Trophoblast cell (in vitro differentiated cells and primary cell): ENCODE measurements around the gene RNF168.
A peak's percentile ranks its signal among the peaks of the same experiment; 100 is the strongest.

Source experiments
- DNase-seq, 2 donors: peaks; one replicate each; pipeline ENCODE4 v3.0.0-alpha.2; 2016
- H2AFZ ChIP-seq: 2 replicates; pipeline ENCODE4 v1.6.1; 2013; ENCODE audit warnings: low read length, moderate library complexity, mild to moderate bottlenecking; ENCODE audit not compliant: insufficient read depth, poor library complexity
- H2AK5ac ChIP-seq: 2 replicates; pipeline ENCODE4 v1.6.1; 2013; ENCODE audit warnings: mild to moderate bottlenecking, low read length
- H2BK120ac ChIP-seq: 2 replicates; pipeline ENCODE4 v1.6.1; 2013; ENCODE audit warnings: low read length, mild to moderate bottlenecking, moderate library complexity; ENCODE audit not compliant: insufficient read depth, poor library complexity
- H2BK12ac ChIP-seq: 2 replicates; pipeline ENCODE4 v1.6.1; 2013; ENCODE audit warnings: mild to moderate bottlenecking, low read length, moderate library complexity
- H2BK5ac ChIP-seq: 2 replicates; pipeline ENCODE4 v1.6.1; 2013; ENCODE audit warnings: low read length, low read depth, moderate library complexity, mild to moderate bottlenecking; ENCODE audit not compliant: poor library complexity
- H3K14ac ChIP-seq: 2 replicates; pipeline ENCODE4 v1.6.1; 2013; ENCODE audit warnings: mild to moderate bottlenecking, low read length
- H3K18ac ChIP-seq: 2 replicates; pipeline ENCODE4 v1.6.1; 2013; ENCODE audit warnings: mild to moderate bottlenecking, low read length
- H3K23ac ChIP-seq: 2 replicates; pipeline ENCODE4 v1.6.1; 2013; ENCODE audit warnings: low read length
- H3K27ac ChIP-seq: 2 replicates; pipeline ENCODE4 v1.5.1; 2013; ENCODE audit warnings: low read depth, mild to moderate bottlenecking, inconsistent platforms, low read length, moderate library complexity
- H3K27me3 ChIP-seq: 2 replicates; pipeline ENCODE4 v1.6.1; 2013; ENCODE audit warnings: inconsistent platforms, mild to moderate bottlenecking, low read length, moderate library complexity; ENCODE audit not compliant: insufficient read depth
- H3K36me3 ChIP-seq, 2 experiments: 1 replicate in 1 of 2; 2 replicates in 1 of 2; pipeline ENCODE4 v1.6.1; 2013; ENCODE audit warnings: low read length in 2 of 2, mild to moderate bottlenecking in 2 of 2, moderate library complexity in 1 of 2; ENCODE audit not compliant: insufficient read depth in 2 of 2, control insufficient read depth in 1 of 2
- H3K4ac ChIP-seq: 2 replicates; pipeline ENCODE4 v1.6.1; 2013; ENCODE audit warnings: low read depth, mild to moderate bottlenecking, low read length, moderate library complexity
- H3K4me1 ChIP-seq, 2 experiments: 1 replicate in 1 of 2; 2 replicates in 1 of 2; pipeline ENCODE4 v1.6.1; 2013; ENCODE audit warnings: low read length in 2 of 2, mild to moderate bottlenecking in 2 of 2, moderate library complexity in 1 of 2; ENCODE audit not compliant: insufficient read depth in 2 of 2, control insufficient read depth in 1 of 2
- H3K4me2 ChIP-seq: 2 replicates; pipeline ENCODE4 v1.6.1; 2013; ENCODE audit warnings: inconsistent platforms, mild to moderate bottlenecking, low read length, moderate library complexity
- H3K4me3 ChIP-seq: 2 replicates; pipeline ENCODE4 v1.5.1; 2013; ENCODE audit warnings: mild to moderate bottlenecking, low read depth, low read length, inconsistent platforms
- H3K79me1 ChIP-seq: one replicate; pipeline ENCODE4 v1.6.1; 2013; ENCODE audit warnings: low read length
- H3K79me2 ChIP-seq: 2 replicates; pipeline ENCODE4 v1.6.1; 2013; ENCODE audit warnings: low read length, mild to moderate bottlenecking; ENCODE audit not compliant: control insufficient read depth, insufficient read depth, poor library complexity
- H3K9ac ChIP-seq: 2 replicates; pipeline ENCODE4 v1.6.1; 2013; ENCODE audit warnings: mild to moderate bottlenecking, low read length
- H3K9me3 ChIP-seq: 2 replicates; pipeline ENCODE4 v1.6.1; 2013; ENCODE audit warnings: low read depth, mild to moderate bottlenecking, control low read depth, inconsistent platforms, low read length; ENCODE audit not compliant: insufficient read depth
- H4K12ac ChIP-seq: 2 replicates; pipeline ENCODE4 v1.6.1; 2013; ENCODE audit warnings: low read depth, mild to moderate bottlenecking, low read length, moderate library complexity
- H4K8ac ChIP-seq: 2 replicates; pipeline ENCODE4 v1.6.1; 2013; ENCODE audit warnings: low read depth, mild to moderate bottlenecking, low read length, moderate library complexity
- H4K91ac ChIP-seq: one replicate; pipeline ENCODE4 v1.6.1; 2013; ENCODE audit warnings: low read depth, mild to moderate bottlenecking, low read length, moderate library complexity
- WGBS: extraction: QIAGEN DNeasy Blood & Tissue Kit; methylation state at CpG from one replicate; pipeline ENCODE4 v1.1.7; 2013; ENCODE audit warnings: missing lambda C conversion rate; ENCODE audit not compliant: insufficient read length, insufficient coverage; ENCODE audit errors: extremely low coverage; 5-methylcytosine and 5-hydroxymethylcytosine counted together

Gene RNF168

GRCh38 chr3:196502775-196503195 is 783 bp downstream of the RNF168 start:
- Histone ChIP-seq H2BK5ac (peak overlapping the region; percentile 97), H3K4me2 (peak overlapping the region; percentile 65), H3K27me3 (no peaks in the 10 kb centered on the region), H3K4ac (peak overlapping the region; percentile 99), H4K91ac (peak overlapping the region; percentile 92), H3K4me3 (peak overlapping the region; percentile 84), H4K12ac (peak overlapping the region; percentile 91), H4K8ac (peak overlapping the region; percentile 94), H3K9ac (peak overlapping the region; percentile 83), H3K79me2 (peaks cover 33% of the 10 kb centered on the region), H3K9me3 (no peaks in the 10 kb centered on the region), H3K4me1 (peaks cover 5% of the 10 kb centered on the region in 2 experiments), H3K79me1 (peaks cover 25% of the 10 kb centered on the region), H2AK5ac (peak overlapping the region; percentile 88), H3K27ac (peak overlapping the region; percentile 95), H3K36me3 (no peaks in the 10 kb centered on the region), H3K23ac (no peak overlapping the region), H2BK12ac (peak overlapping the region; percentile 69), H2BK120ac (peak overlapping the region; percentile 96), H3K18ac (peak overlapping the region; percentile 98), H3K14ac (peak overlapping the region; percentile 97), H2AFZ (peak overlapping the region; percentile 99)
- DNase-seq = peak; percentile 39 to 73
- WGBS = no CpG with 5 or more reads among the region's 27 CpGs

GRCh38 chr3:196501316-196502044 is 2.1 kb downstream of the RNF168 start:
- no CpG with 5 or more reads among the region's 14 CpGs for WGBS

DNA sequence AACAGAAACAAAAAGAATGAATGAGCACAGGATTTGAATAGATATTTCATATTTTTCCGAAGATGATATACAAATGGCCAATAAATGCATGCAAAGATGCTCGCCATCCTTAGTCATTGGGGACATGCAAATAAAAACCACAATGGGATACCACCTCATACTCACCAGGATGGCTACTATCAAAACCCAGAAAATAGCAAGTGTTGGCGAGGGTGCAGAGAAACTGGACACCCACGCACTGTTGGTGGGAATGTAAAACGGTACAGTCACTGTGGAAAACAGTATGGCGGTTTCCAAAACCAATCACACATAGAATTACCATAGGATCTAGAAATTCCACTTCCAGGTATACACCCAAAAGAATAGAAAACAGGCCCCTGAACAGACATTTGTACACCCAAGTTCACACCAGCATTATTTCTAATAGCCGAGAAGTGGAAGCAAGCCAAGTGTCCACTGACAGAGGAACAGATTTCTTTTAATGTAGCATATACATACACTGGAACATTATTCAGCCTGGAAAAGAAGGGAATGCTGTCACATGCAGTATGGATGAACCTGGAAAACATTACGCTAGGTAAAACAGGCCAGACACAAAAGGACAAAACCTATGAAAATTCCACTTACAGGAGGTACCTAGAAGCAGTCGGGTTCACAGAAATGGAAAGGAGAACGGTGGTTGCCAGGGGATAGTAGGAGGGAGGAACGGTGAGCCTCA is 3.6 kb downstream of the RNF168 start:
- Histone ChIP-seq H3K27ac (peak overlapping the region; percentile 57), H3K27me3 (no peaks in the 10 kb centered on the region), H4K91ac (peak overlapping the region; percentile 90), H3K4me1 (peaks cover 5% of the 10 kb centered on the region in 2 experiments), H3K18ac (peak overlapping the region; percentile 26), H2BK12ac (no peak overlapping the region), H3K9me3 (no peaks in the 10 kb centered on the region), H3K79me2 (peaks cover 33% of the 10 kb centered on the region), H2AK5ac (peak overlapping the region; percentile 83), H3K4me2 (peak overlapping the region; percentile 94), H3K9ac (peak overlapping the region; percentile 71), H3K14ac (peak overlapping the region; percentile 70), H4K12ac (peak overlapping the region; percentile 79), H3K23ac (peak overlapping the region; percentile 86), H3K4ac (peak overlapping the region; percentile 93), H2BK120ac (no peak overlapping the region), H3K4me3 (peak overlapping the region; percentile 47), H3K36me3 (peaks cover 2 to 3% of the 10 kb centered on the region in 2 experiments), H2AFZ (peak overlapping the region; percentile 48), H4K8ac (peak overlapping the region; percentile 59), H3K79me1 (peaks cover 25% of the 10 kb centered on the region), H2BK5ac (peak overlapping the region; percentile 76)
- no CpG with 5 or more reads among the region's 11 CpGs for WGBS
- no peak for DNase-seq

More at GRCh38 chr3:196501316-196502044, 2.1 kb downstream of the RNF168 start:
- H2BK120ac ChIP-seq = no peak overlapping the region
- H4K91ac ChIP-seq = no peak overlapping the region
- peaks cover 33% of the 10 kb centered on the region for H3K79me2 ChIP-seq
- H3K14ac ChIP-seq = no peak overlapping the region
- H3K4me1 ChIP-seq = peaks cover 5% of the 10 kb centered on the region in 2 experiments
- H2AK5ac ChIP-seq = no peak overlapping the region
- H4K8ac ChIP-seq = no peak overlapping the region
- H4K12ac ChIP-seq = no peak overlapping the region
- H3K27ac ChIP-seq = no peak overlapping the region
- DNase-seq = peak; percentile 11 to 54
- H3K27me3 ChIP-seq = no peaks in the 10 kb centered on the region
- peak overlapping the region; percentile 97 for H3K4ac ChIP-seq
- no peak overlapping the region for H2BK12ac ChIP-seq
- H3K23ac ChIP-seq = no peak overlapping the region
- no peak overlapping the region for H3K9ac ChIP-seq
- peaks cover 25% of the 10 kb centered on the region for H3K79me1 ChIP-seq
- H3K4me3 ChIP-seq = peak overlapping the region; percentile 68
- H3K18ac ChIP-seq = no peak overlapping the region
- no peak overlapping the region for H2AFZ ChIP-seq
- peak overlapping the region; percentile 65 for H3K4me2 ChIP-seq
- no peak overlapping the region for H2BK5ac ChIP-seq
- H3K9me3 ChIP-seq = no peaks in the 10 kb centered on the region
- H3K36me3 ChIP-seq = peaks cover 0 to 2% of the 10 kb centered on the region in 2 experiments

GRCh38 chr3:196499061-196499460 is 4.5 kb downstream of the RNF168 start:
- H3K4me1 ChIP-seq = peaks cover 4 to 5% of the 10 kb centered on the region in 2 experiments
- H3K9me3 ChIP-seq = no peaks in the 10 kb centered on the region
- peaks cover 36% of the 10 kb centered on the region for H3K79me2 ChIP-seq
- peaks cover 21% of the 10 kb centered on the region for H3K79me1 ChIP-seq
- no peak overlapping the region for H2AK5ac ChIP-seq
- no peak overlapping the region for H2BK120ac ChIP-seq
- H3K14ac ChIP-seq = no peak overlapping the region
- DNase-seq = peak; percentile 61 to 77
- H2BK5ac ChIP-seq = no peak overlapping the region
- H3K4me3 ChIP-seq = no peak overlapping the region
- H3K27ac ChIP-seq = peak overlapping the region; percentile 20
- peak overlapping the region; percentile 1 for H3K4ac ChIP-seq
- H4K12ac ChIP-seq = no peak overlapping the region
- H3K9ac ChIP-seq = no peak overlapping the region
- no peaks in the 10 kb centered on the region for H3K27me3 ChIP-seq
- H3K4me2 ChIP-seq = peak overlapping the region; percentile 37
- no peak overlapping the region for H2AFZ ChIP-seq
- peaks cover 2 to 3% of the 10 kb centered on the region in 2 experiments for H3K36me3 ChIP-seq
- H4K91ac ChIP-seq = no peak overlapping the region
- no peak overlapping the region for H2BK12ac ChIP-seq
- no peak overlapping the region for H3K23ac ChIP-seq
- H3K18ac ChIP-seq = no peak overlapping the region
- H4K8ac ChIP-seq = peak overlapping the region; percentile 62
- WGBS = no CpG with 5 or more reads among the region's 5 CpGs
